Measurements from ENCODE around the gene ATCAY. TPM values are rescaled to one million over a fixed set of nuclear protein-coding genes. Genes with fewer than 3 reads are reported as not detected.
A peak's percentile ranks its signal among the peaks of the same experiment; 100 is the strongest.

Gene ATCAY
- total and polyA plus RNA-seq, 2 of the 13 experiments (the other 11 are each of a cell fraction or from before 2014, with no cell fraction given): not detected

GRCh38 chr19:3944018-3944721 is 63.7 kb downstream of the ATCAY start (continued):
- no peak for TF ChIP-seq MTA1 (CRISPR knock-in tag; IDR thresholded peaks at IDR 0.05; ENCODE audit: borderline replicate concordance)
- no peak for TF ChIP-seq ZNF296 (CRISPR knock-in tag; conservative IDR thresholded peaks at IDR 0.05)

GRCh38 chr19:3945838-3946237 is 65.4 kb downstream of the ATCAY start:
- H3K9ac ChIP-seq (ENCODE audit: insufficient read depth, low read depth, low read length): no peak overlapping the region
- peaks cover 0 to 4% of the 10 kb centered on the region in 2 experiments; a peak in 1 of 5 replicates for H3K27me3 ChIP-seq (ENCODE audit: control insufficient read depth in 1 of 2, insufficient read depth in 2 of 2, low read length in 2 of 2)
- intact Hi-C loops (cut with micrococcal nuclease; ENCODE audit: unreplicated experiment): no loop called here
- no TSS peak for BruUV-seq (replicated peaks)
- H3K9me3 ChIP-seq (ENCODE audit: low read length): no peaks in the 10 kb centered on the region
- no peaks in the 10 kb centered on the region for H3K36me3 ChIP-seq (replicated peaks in 1 of 2; ENCODE audit: control insufficient read depth in 1 of 2, insufficient read depth in 2 of 2, low read length in 2 of 2)
- no peak overlapping the region for H3K27ac ChIP-seq (ENCODE audit: extremely low read length, insufficient read depth, low read length)
- H4K20me1 ChIP-seq (ENCODE audit: insufficient read depth, low read length): no peaks in the 10 kb centered on the region
- 0% methylated on average over 2 of the region's 2 CpGs for WGBS (ENCODE audit: low lambda C conversion rate)
- H2AFZ ChIP-seq (ENCODE audit: low read length): no peak overlapping the region
- ChIA-PET POLR2A (no interaction called here), CTCF (ENCODE audit: low intra/inter-chr PET ratio, low total read pairs) (no interaction called here)
- no peak for DNase-seq (ENCODE audit: low spot score)
- H3K4me1 ChIP-seq (ENCODE audit: insufficient read depth, low read length): no peaks in the 10 kb centered on the region
- H3K79me2 ChIP-seq (ENCODE audit: insufficient read depth, low read length): no peaks in the 10 kb centered on the region
- ATAC-seq: no peak
- H3K4me3 ChIP-seq (replicated peaks in 1 of 3; ENCODE audit: insufficient read depth in 1 of 3, low read depth in 2 of 3, low read length in 3 of 3): no peak overlapping the region
- H3K4me2 ChIP-seq (ENCODE audit: low read depth, low read length): no peak overlapping the region
- no peak for FAIRE-seq
- in situ Hi-C loops (cut with HindIII; ENCODE audit: extremely low pct_ligation_motif_present, low pct_unique_long_range_greater_than_20kb): no loop called here
- TF ChIP-seq SOX5 (CRISPR knock-in tag; IDR thresholded peaks at IDR 0.05; ENCODE audit: borderline replicate concordance) (no peak), ZZZ3 (CRISPR knock-in tag; IDR thresholded peaks at IDR 0.05; ENCODE audit: borderline replicate concordance) (no peak), RBM39 (IDR thresholded peaks at IDR 0.05; ENCODE audit: low read depth, low read length, poor library complexity, severe bottlenecking) (no peak), CEBPZ (IDR thresholded peaks at IDR 0.05; ENCODE audit: low read length) (no peak), FOSL2 (CRISPR knock-in tag; IDR thresholded peaks at IDR 0.05) (peak; percentile 40; the same call in 1 of the 2 replicates), KAT8 (CRISPR knock-in tag; IDR thresholded peaks at IDR 0.05) (no peak), ZMYM3 (CRISPR knock-in tag; IDR thresholded peaks at IDR 0.05) (peak; percentile 39; the same call in 1 of the 2 replicates), HMG20B (CRISPR knock-in tag; conservative IDR thresholded peaks at IDR 0.05) (no peak)
- TF ChIP-seq, protein P1, sequence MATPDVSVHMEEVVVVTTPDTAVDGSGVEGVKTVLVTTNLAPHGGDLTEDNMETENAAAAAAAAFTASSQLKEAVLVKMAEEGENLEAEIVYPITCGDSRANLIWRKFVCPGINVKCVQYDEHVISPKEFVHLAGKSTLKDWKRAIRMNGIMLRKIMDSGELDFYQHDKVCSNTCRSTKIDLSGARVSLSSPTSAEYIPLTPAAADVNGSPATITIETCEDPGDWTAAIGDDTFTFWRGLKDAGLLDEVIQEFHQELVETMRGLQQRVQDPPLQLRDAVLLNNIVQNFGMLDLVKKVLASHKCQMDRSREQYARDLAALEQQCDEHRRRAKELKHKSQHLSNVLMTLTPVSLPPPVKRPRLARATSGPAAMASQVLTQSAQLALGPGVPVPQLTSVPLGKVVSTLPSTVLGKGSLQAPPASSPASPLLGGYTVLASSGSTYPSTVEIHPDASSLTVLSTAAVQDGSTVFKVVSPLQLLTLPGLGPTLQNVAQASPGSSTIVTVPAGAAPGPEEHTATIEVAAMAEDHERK (CRISPR knock-in tag; IDR thresholded peaks at IDR 0.05; ENCODE audit: low read depth): no peak
